ENCODE data around the gene EIF5. TPM values are rescaled to one million over a fixed set of nuclear protein-coding genes. Genes with fewer than 3 reads are reported as not detected.

The EIF5 gene
- total RNA-seq, 4 donors from 2014 or later = 210 to 312 (median 266) TPM

GRCh38 chr14:103337794-103338193, 3.8 kb downstream of the EIF5 start:
- intact Hi-C loops (cut with DNase I; ENCODE audit: low total_unique reads) = no loop called here
- H3K4me1 ChIP-seq = peaks cover 8 to 31% (median 17%) of the 10 kb centered on the region in 4 donors
- H3K27me3 ChIP-seq = no peaks in the 10 kb centered on the region
- in situ Hi-C loops (cut with MboI; ENCODE audit: low pct_ligation_motif_present in 1 of 4, low pct_unique_long_range_greater_than_20kb in 1 of 4, low sequenced_read_pairs in 3 of 4) = loop anchor here in 1 of 4 donors (10.0 kb wide), 1 partner anchor 47 kb away; the partner anchor contains the start of gene MARK3
- 88 to 90% methylated on average over 3 of the region's 3 CpGs for WGBS, 2 donors (ENCODE audit: low coverage in 1 of 2)
- H3K27ac ChIP-seq = no peak overlapping the region
- no peaks in the 10 kb centered on the region for H3K9me3 ChIP-seq
- TF ChIP-seq POLR2AphosphoS5 (IDR thresholded peaks at IDR 0.05) (no peak), POLR2A (IDR thresholded peaks at IDR 0.05) (no peak), EP300 (IDR thresholded peaks at IDR 0.05; ENCODE audit: low read depth) (no peak)
- no peak for DNase-seq
- no peak overlapping the region for H3K4me3 ChIP-seq
- peaks cover 3 to 74% (median 39%) of the 10 kb centered on the region in 4 donors for H3K36me3 ChIP-seq

- Histone ChIP-seq H3K27ac (no peak overlapping the region), H3K9me3 (no peaks in the 10 kb centered on the region), H3K4me3 (no peak overlapping the region), H3K27me3 (no peaks in the 10 kb centered on the region), H3K36me3 (peaks cover 3 to 91% (median 48%) of the 10 kb centered on the region in 4 donors), H3K4me1 (peaks cover 8 to 27% (median 12%) of the 10 kb centered on the region in 4 donors)
- in situ Hi-C loops (cut with MboI; ENCODE audit: low pct_ligation_motif_present in 1 of 4, low pct_unique_long_range_greater_than_20kb in 1 of 4, low sequenced_read_pairs in 3 of 4) = loop anchor here in 1 of 4 donors (10.0 kb wide), 1 partner anchor 45 kb away; the partner anchor contains the start of gene MARK3
- no peak for DNase-seq
- no peak for TF ChIP-seq CTCF (IDR thresholded peaks at IDR 0.05)
- TF ChIP-seq POLR2AphosphoS5 (IDR thresholded peaks at IDR 0.05) = no peak
- no peak for TF ChIP-seq EP300 (IDR thresholded peaks at IDR 0.05; ENCODE audit: low read depth)
- no peak for TF ChIP-seq POLR2A (IDR thresholded peaks at IDR 0.05)
- intact Hi-C loops (cut with DNase I; ENCODE audit: low total_unique reads) = loop anchor here (1.0 kb wide), 1 partner anchor 30 kb away; no protein-coding TSS in a partner anchor
- WGBS, 2 donors (ENCODE audit: low coverage in 1 of 2) = 88 to 90% methylated on average over 6 of the region's 6 CpGs
Measured at GRCh38 chr14:103339561-103339960, 5.5 kb downstream of the EIF5 start.

- H3K36me3 ChIP-seq = peaks cover 3 to 91% (median 47%) of the 10 kb centered on the region in 4 donors
- TF ChIP-seq POLR2A (IDR thresholded peaks at IDR 0.05) (no peak), POLR2AphosphoS5 (IDR thresholded peaks at IDR 0.05) (peak in 1 of 3 donors; percentile 19)
- WGBS, 2 donors (ENCODE audit: low coverage in 1 of 2) = 75 to 82% methylated on average over 6 of the region's 6 CpGs
Measured at GRCh38 chr14:103340480-103341212, 6.6 kb downstream of the EIF5 start.

GRCh38 chr14:103341250-103342129, 7.5 kb downstream of the EIF5 start:
- intact Hi-C loops (cut with DNase I; ENCODE audit: low total_unique reads) = no loop called here
- H3K27me3 ChIP-seq = no peaks in the 10 kb centered on the region
- H3K9me3 ChIP-seq = no peaks in the 10 kb centered on the region
- no peak overlapping the region for H3K4me3 ChIP-seq
- TF ChIP-seq POLR2AphosphoS5 (IDR thresholded peaks at IDR 0.05) = peak in 1 of 3 donors; percentile 2
- no peak for TF ChIP-seq EP300 (IDR thresholded peaks at IDR 0.05; ENCODE audit: low read depth)
- peaks cover 3 to 82% (median 42%) of the 10 kb centered on the region in 4 donors for H3K36me3 ChIP-seq
- no peak for DNase-seq
- 61 to 80% methylated on average over 4 to 5 of the region's 5 CpGs for WGBS, 2 donors (ENCODE audit: low coverage in 1 of 2)
- no peak overlapping the region for H3K27ac ChIP-seq
- in situ Hi-C loops (cut with MboI; ENCODE audit: low pct_ligation_motif_present in 1 of 4, low pct_unique_long_range_greater_than_20kb in 1 of 4, low sequenced_read_pairs in 3 of 4) = no loop called here
- H3K4me1 ChIP-seq = peaks cover 0 to 14% (median under 1%) of the 10 kb centered on the region in 4 donors

More at GRCh38 chr14:103340480-103341212, 6.6 kb downstream of the EIF5 start:
- DNase-seq = no peak
- intact Hi-C loops (cut with DNase I; ENCODE audit: low total_unique reads) = no loop called here
- in situ Hi-C loops (cut with MboI; ENCODE audit: low pct_ligation_motif_present in 1 of 4, low pct_unique_long_range_greater_than_20kb in 1 of 4, low sequenced_read_pairs in 3 of 4) = no loop called here
- Histone ChIP-seq H3K27me3 (no peaks in the 10 kb centered on the region), H3K9me3 (no peaks in the 10 kb centered on the region), H3K27ac (no peak overlapping the region), H3K4me3 (no peak overlapping the region), H3K4me1 (peaks cover 7 to 22% (median 8%) of the 10 kb centered on the region in 4 donors)

GRCh38 chr14:103343164-103343879, 9.3 kb downstream of the EIF5 start:
- in situ Hi-C loops (cut with MboI; ENCODE audit: low pct_ligation_motif_present in 1 of 4, low pct_unique_long_range_greater_than_20kb in 1 of 4, low sequenced_read_pairs in 3 of 4) = no loop called here
- H3K36me3 ChIP-seq = peaks cover 0 to 64% (median 32%) of the 10 kb centered on the region in 4 donors
- DNase-seq = no peak
- H3K9me3 ChIP-seq = no peaks in the 10 kb centered on the region
- no peaks in the 10 kb centered on the region for H3K4me1 ChIP-seq
- WGBS, 2 donors (ENCODE audit: low coverage in 1 of 2) = 75 to 87% methylated on average over 4 of the region's 4 CpGs
- no peak overlapping the region for H3K4me3 ChIP-seq
- H3K27ac ChIP-seq = no peak overlapping the region
- H3K27me3 ChIP-seq = no peaks in the 10 kb centered on the region
- TF ChIP-seq EP300 (IDR thresholded peaks at IDR 0.05; ENCODE audit: low read depth) (no peak), POLR2AphosphoS5 (IDR thresholded peaks at IDR 0.05) (no peak), POLR2A (IDR thresholded peaks at IDR 0.05) (no peak), CTCF (IDR thresholded peaks at IDR 0.05) (no peak)
- intact Hi-C loops (cut with DNase I; ENCODE audit: low total_unique reads) = no loop called here
